Measurements from ENCODE around the gene ARID5B.

The ARID5B gene

DNA sequence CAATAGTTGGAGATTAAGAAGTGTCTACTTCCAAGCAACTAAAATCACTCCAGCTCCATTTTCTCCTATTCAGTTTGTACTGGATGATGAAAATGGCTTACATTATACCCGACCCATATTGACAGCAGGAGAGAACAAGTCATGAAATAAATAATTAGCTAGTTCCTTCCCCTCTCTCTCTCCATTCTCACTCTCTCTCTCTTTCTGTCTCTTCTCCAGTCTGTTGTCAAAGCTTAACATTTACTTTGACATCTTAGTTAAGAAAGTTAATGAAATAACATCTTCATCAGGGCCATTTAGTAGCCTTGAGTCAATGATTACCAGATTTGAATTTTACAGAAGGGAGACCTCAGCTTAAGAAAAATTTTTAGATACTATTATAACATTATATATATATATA lies 138.5 kb downstream of the ARID5B start:
- Histone ChIP-seq H4K20me1 (ENCODE audit: insufficient read depth, low read length, poor library complexity, severe bottlenecking) (no peaks in the 10 kb centered on the region), H3K27me3 (ENCODE audit: insufficient read depth, low read length, poor library complexity, severe bottlenecking) (no peaks in the 10 kb centered on the region), H3F3A (ENCODE audit: low read depth) (peaks cover 11% of the 10 kb centered on the region; the same call in 1 of the 2 replicates), H3K79me2 (ENCODE audit: insufficient read depth, low read length) (peaks cover 91% of the 10 kb centered on the region), H3K4me1 (ENCODE audit: insufficient read depth, low read length, poor library complexity, severe bottlenecking) (peaks cover 82% of the 10 kb centered on the region), H3K4me2 (ENCODE audit: low read depth, low read length, poor library complexity, severe bottlenecking) (no peak overlapping the region), H3K9me2 (replicated peaks; ENCODE audit: low read depth, low read length) (no peaks in the 10 kb centered on the region), H3K9me3 (ENCODE audit: insufficient read depth, low read depth, low read length) (no peaks in the 10 kb centered on the region), H3K36me3 (ENCODE audit: insufficient read depth, low read length) (peaks cover 14% of the 10 kb centered on the region; the same call in 1 of the 2 replicates), H2AFZ (ENCODE audit: low read length) (no peak overlapping the region), H3K4me3 (ENCODE audit: low read length, poor library complexity, severe bottlenecking) (no peak overlapping the region), H3K9ac (ENCODE audit: low read depth, low read length, poor library complexity, severe bottlenecking) (peak overlapping the region; percentile 70)
- TF ChIP-seq EZH2phosphoT487 (IDR thresholded peaks at IDR 0.05; ENCODE audit: borderline replicate concordance) (no peak), CTCF (conservative IDR thresholded peaks at IDR 0.05; ENCODE audit: low read length) (no peak)

DNA sequence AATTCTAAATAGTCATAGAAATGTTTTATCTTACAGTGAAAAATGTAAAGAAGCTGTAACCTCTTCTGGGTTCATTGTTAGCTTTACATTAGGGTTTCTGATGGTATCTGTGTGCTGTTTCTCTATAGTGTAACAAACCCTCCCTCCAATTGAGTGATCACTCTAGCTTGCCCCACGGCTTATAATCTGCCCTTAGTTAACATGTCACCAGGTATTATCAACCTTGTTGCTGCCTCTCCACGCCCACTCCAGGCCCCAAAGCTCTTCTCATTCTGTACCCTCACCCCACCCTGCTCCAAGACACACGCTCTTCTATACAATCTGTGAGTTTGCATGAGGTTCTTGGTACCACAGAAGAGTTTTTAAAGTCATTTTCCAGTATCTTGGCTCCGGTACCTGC lies 139.4 kb downstream of the ARID5B start:
- H3K9me2 ChIP-seq (replicated peaks; ENCODE audit: low read depth, low read length): no peaks in the 10 kb centered on the region
- H3K27me3 ChIP-seq (ENCODE audit: insufficient read depth, low read length, poor library complexity, severe bottlenecking): no peaks in the 10 kb centered on the region
- peak overlapping the region; percentile 21 for H3K9ac ChIP-seq (ENCODE audit: low read depth, low read length, poor library complexity, severe bottlenecking)
- no peaks in the 10 kb centered on the region for H4K20me1 ChIP-seq (ENCODE audit: insufficient read depth, low read length, poor library complexity, severe bottlenecking)
- H3K36me3 ChIP-seq (ENCODE audit: insufficient read depth, low read length): peaks cover 7% of the 10 kb centered on the region; the same call in 1 of the 2 replicates
- peaks cover 13% of the 10 kb centered on the region for H3F3A ChIP-seq (ENCODE audit: low read depth)
- peak overlapping the region; percentile 11 for H3K4me2 ChIP-seq (ENCODE audit: low read depth, low read length, poor library complexity, severe bottlenecking)
- no peak overlapping the region for H2AFZ ChIP-seq (ENCODE audit: low read length)
- TF ChIP-seq CTCF (conservative IDR thresholded peaks at IDR 0.05; ENCODE audit: low read length): no peak
- no peak for TF ChIP-seq EZH2phosphoT487 (IDR thresholded peaks at IDR 0.05; ENCODE audit: borderline replicate concordance)
- H3K9me3 ChIP-seq (ENCODE audit: insufficient read depth, low read depth, low read length): no peaks in the 10 kb centered on the region
- H3K79me2 ChIP-seq (ENCODE audit: insufficient read depth, low read length): peaks cover 91% of the 10 kb centered on the region
- H3K4me3 ChIP-seq (ENCODE audit: low read length, poor library complexity, severe bottlenecking): no peak overlapping the region
- H3K4me1 ChIP-seq (ENCODE audit: insufficient read depth, low read length, poor library complexity, severe bottlenecking): peaks cover 89% of the 10 kb centered on the region

- Histone ChIP-seq H3K4me2 (ENCODE audit: low read depth, low read length, poor library complexity, severe bottlenecking) (peak overlapping the region; percentile 13), H2AFZ (ENCODE audit: low read length) (no peak overlapping the region), H3K9me2 (replicated peaks; ENCODE audit: low read depth, low read length) (no peaks in the 10 kb centered on the region), H3K79me2 (ENCODE audit: insufficient read depth, low read length) (peaks cover 89% of the 10 kb centered on the region), H3K4me1 (ENCODE audit: insufficient read depth, low read length, poor library complexity, severe bottlenecking) (peaks cover 89% of the 10 kb centered on the region), H4K20me1 (ENCODE audit: insufficient read depth, low read length, poor library complexity, severe bottlenecking) (peaks cover 9% of the 10 kb centered on the region), H3K9ac (ENCODE audit: low read depth, low read length, poor library complexity, severe bottlenecking) (no peak overlapping the region), H3F3A (ENCODE audit: low read depth) (peaks cover 8% of the 10 kb centered on the region), H3K4me3 (ENCODE audit: low read length, poor library complexity, severe bottlenecking) (no peak overlapping the region), H3K9me3 (ENCODE audit: insufficient read depth, low read depth, low read length) (no peaks in the 10 kb centered on the region), H3K27me3 (ENCODE audit: insufficient read depth, low read length, poor library complexity, severe bottlenecking) (no peaks in the 10 kb centered on the region), H3K36me3 (ENCODE audit: insufficient read depth, low read length) (peaks cover 7% of the 10 kb centered on the region; the same call in 1 of the 2 replicates)
- TF ChIP-seq EZH2phosphoT487 (IDR thresholded peaks at IDR 0.05; ENCODE audit: borderline replicate concordance) (no peak), CTCF (conservative IDR thresholded peaks at IDR 0.05; ENCODE audit: low read length) (no peak)
Measured at GRCh38 chr10:62043421-62044021, 142.0 kb downstream of the ARID5B start.
